Left lung (tissue), 10 donors: ENCODE measurements around the gene IRX5. TPM values are rescaled to one million over a fixed set of nuclear protein-coding genes. Genes with fewer than 3 reads are reported as not detected.

Experiments used
- ATAC-seq: fragments of 200-7000 bp; cut with Tn5 transposase; one replicate; pipeline ENCODE4 v1.9.1; 2020; ENCODE audit warnings: moderate library complexity
- DNase-seq, 4 donors: peaks; one replicate each; pipeline ENCODE4 v3.0.0-alpha.2; 2013 to 2020
- H3K27ac ChIP-seq, 2 donors: fragments of 200-600 bp; sonication (generic) in 1 of 2; one replicate each; pipeline versions ENCODE4 v1.5.0 to v1.8.0; 2020 to 2021
- H3K27me3 ChIP-seq, 2 donors: fragments of 200-600 bp; sonication (generic) in 1 of 2; one replicate each; pipeline versions ENCODE4 v1.5.0 to v1.8.0; 2020 to 2021
- H3K36me3 ChIP-seq, 2 donors: fragments of 200-600 bp; sonication (generic) in 1 of 2; one replicate each; pipeline versions ENCODE4 v1.5.0 to v1.8.0; 2020 to 2021
- H3K4me1 ChIP-seq, 2 donors: fragments of 200-600 bp; one replicate each; pipeline ENCODE4 v1.8.0; 2021
- H3K4me3 ChIP-seq, 2 donors: fragments of 200-600 bp; sonication (generic) in 1 of 2; one replicate each; pipeline versions ENCODE4 v1.5.0 to v1.8.0; 2020 to 2021; ENCODE audit warnings: mild to moderate bottlenecking in 1 of 2
- H3K9me3 ChIP-seq, 2 donors: fragments of 200-600 bp; sonication (generic) in 1 of 2; one replicate each; pipeline versions ENCODE4 v1.5.0 to v1.8.0; 2020 to 2021
- CTCF ChIP-seq, 2 donors: fragments of 200-600 bp; sonication (generic) in 1 of 2; IDR thresholded peaks; one replicate each; pipeline versions ENCODE4 v1.5.0 to v1.8.0; 2021; ENCODE audit warnings: antibody characterized with exemption in 2 of 2
- intact Hi-C, 2 donors: fragments of 100-400 bp; cut with DNase I; formaldehyde crosslinking; loops; one replicate each; pipeline versions ENCODE4 v1.11.2 to v1.14.2; 2022
- polyA plus RNA-seq, 6 donors: library from polyadenylated mRNA; unstranded; fragments of 120-200 nt; gene quantifications; one replicate each; pipeline ENCODE4 v1.2.1, GENCODE V29; 2013; ENCODE audit not compliant: insufficient read length in 6 of 6
- total RNA-seq, 2 donors: library from RNA; stranded (reverse); fragmentation: NEBNext Ultra II Directional; extraction: Animal tissue kit (Norgen Biotek cat#: 25700); gene quantifications; one replicate each; pipeline ENCODE4 v1.2.1, GENCODE V29; 2021
- donor health status: DM: no; HTN: yes; CAD: no.
- donor health status: DM: no; HTN: no; CAD: no.

The IRX5 gene
- total and polyA plus RNA-seq, 8 donors, result 12.8 to 35.4 (median 26.2) TPM

GRCh38 chr16:54928411-54929089, 2.1 kb upstream of the IRX5 start:
- no peaks in the 10 kb centered on the region for H3K9me3 ChIP-seq
- TF ChIP-seq CTCF (IDR thresholded peaks at IDR 0.05), result no peak
- DNase-seq, result peak in 3 of 4 donors; percentile 58 to 92 (median 77)
- H3K4me3 ChIP-seq, result peak overlapping the region; percentile 52 to 54
- H3K4me1 ChIP-seq, result peaks cover 0 to 22% of the 10 kb centered on the region in 2 donors
- intact Hi-C loops, result no loop called here
- peaks cover 65 to 97% of the 10 kb centered on the region in 2 donors for H3K27me3 ChIP-seq
- H3K27ac ChIP-seq, result peak overlapping the region; percentile 79 to 83
- no peaks in the 10 kb centered on the region for H3K36me3 ChIP-seq
- ATAC-seq, result peak; percentile 46

GRCh38 chr16:54929090-54930004, 1.3 kb upstream of the IRX5 start:
- peak; percentile 87 for ATAC-seq

GRCh38 chr16:54930869-54931119, 129 bp downstream of the IRX5 start:
- intact Hi-C loops, result loop anchor here in 1 of 2 donors (10.0 kb wide), 1 partner anchor 646 kb away; the partner anchor contains the start of gene IRX3
- H3K36me3 ChIP-seq, result no peaks in the 10 kb centered on the region
- H3K27ac ChIP-seq, result peak overlapping the region; percentile 75 to 83
- H3K4me3 ChIP-seq, result peak overlapping the region; percentile 52 to 54
- DNase-seq (no peak), ATAC-seq (no peak)
- no peaks in the 10 kb centered on the region for H3K9me3 ChIP-seq
- peaks cover 71 to 98% of the 10 kb centered on the region in 2 donors for H3K27me3 ChIP-seq
- peaks cover 0 to 22% of the 10 kb centered on the region in 2 donors for H3K4me1 ChIP-seq
- TF ChIP-seq CTCF (IDR thresholded peaks at IDR 0.05), result no peak

More at GRCh38 chr16:54929090-54930004, 1.3 kb upstream of the IRX5 start:
- Histone ChIP-seq H3K9me3 (no peaks in the 10 kb centered on the region), H3K4me1 (peaks cover 0 to 22% of the 10 kb centered on the region in 2 donors), H3K27ac (peak overlapping the region; percentile 79 to 91), H3K27me3 (peaks cover 71 to 98% of the 10 kb centered on the region in 2 donors), H3K36me3 (no peaks in the 10 kb centered on the region), H3K4me3 (peak overlapping the region; percentile 52 to 54)
- no peak for TF ChIP-seq CTCF (IDR thresholded peaks at IDR 0.05)
- intact Hi-C loops, result loop anchor here in 1 of 2 donors (10.0 kb wide), 1 partner anchor 645 kb away; the partner anchor contains the start of gene IRX3
- DNase-seq, result peak; percentile 95 to 99 (median 98)

- DNase-seq (peak in 1 of 4 donors; percentile 82), ATAC-seq (no peak)
- Histone ChIP-seq H3K4me1 (peaks cover 0 to 26% of the 10 kb centered on the region in 2 donors), H3K4me3 (peak overlapping the region; percentile 52 to 54), H3K9me3 (no peaks in the 10 kb centered on the region), H3K36me3 (no peaks in the 10 kb centered on the region), H3K27ac (peak overlapping the region; percentile 75 to 83), H3K27me3 (peaks cover 70 to 98% of the 10 kb centered on the region in 2 donors)
- intact Hi-C loops, result loop anchor here in 1 of 2 donors (10.0 kb wide), 1 partner anchor 647 kb away; the partner anchor contains the start of gene IRX3
- TF ChIP-seq CTCF (IDR thresholded peaks at IDR 0.05), result no peak
Measured at GRCh38 chr16:54931120-54932014, 702 bp downstream of the IRX5 start.
